AG09309 (cell line): ENCODE data around the gene RNF126.
"Not testable (repeated sequence)": the region's sequence is repeated elsewhere in the genome, so short reads cannot be mapped to it uniquely, and the experiment has no call there.

Source experiments
- DNase-seq: peaks from one replicate; pipeline ENCODE4 v3.0.0-alpha.2; 2010; ENCODE audit warnings: low read depth
- H3K4me3 ChIP-seq: 2 replicates; pipeline ENCODE4 v1.5.1; 2011; ENCODE audit warnings: mild to moderate bottlenecking, low read depth, low read length, moderate library complexity; ENCODE audit not compliant: control insufficient read depth
- CTCF ChIP-seq: IDR thresholded peaks from 2 replicates; pipeline ENCODE4 v1.5.1; 2011; ENCODE audit warnings: mild to moderate bottlenecking, low read depth, low read length, inconsistent platforms; ENCODE audit not compliant: insufficient read depth, control insufficient read depth; ENCODE audit errors: missing control alignments

The RNF126 gene

GRCh38 chr19:610801-611480 is 52.1 kb downstream of the RNF126 start:
- no peak for TF ChIP-seq CTCF
- H3K4me3 ChIP-seq = no peak overlapping the region; the same call in 1 of the 2 replicates
- DNase-seq = no peak

- no peak overlapping the region for H3K4me3 ChIP-seq
- DNase-seq = no peak
- TF ChIP-seq CTCF = no peak
These were observed 52.8 kb downstream of the RNF126 start for GRCh38 chr19:610071-610800.

- DNase-seq = no peak
- no peak overlapping the region for H3K4me3 ChIP-seq
- TF ChIP-seq CTCF = no peak
These were observed 54.0 kb downstream of the RNF126 start for GRCh38 chr19:609004-609346.

- H3K4me3 ChIP-seq = no peak overlapping the region
- TF ChIP-seq CTCF = no peak
- no peak for DNase-seq
These were observed 54.6 kb downstream of the RNF126 start for GRCh38 chr19:608155-609003.

- TF ChIP-seq CTCF = no peak
- no peak for DNase-seq
- no peak overlapping the region for H3K4me3 ChIP-seq
These were observed 55.5 kb downstream of the RNF126 start for GRCh38 chr19:607301-608154.

- H3K4me3 ChIP-seq, DNase-seq: not testable (repeated sequence)
These were observed 57.7 kb downstream of the RNF126 start for GRCh38 chr19:605061-605971.
